H9 (cell line): ENCODE data around the gene IRF4. TPM values are rescaled to one million over a fixed set of nuclear protein-coding genes. Genes with fewer than 3 reads are reported as not detected.

Experiments used
- DNase-seq: peaks from one replicate; pipeline ENCODE4 v3.0.0-alpha.2; 2017
- H2AFZ ChIP-seq: one replicate; pipeline ENCODE4 v1.6.1; 2013; ENCODE audit warnings: mild to moderate bottlenecking, low read length, control low read depth, moderate library complexity
- H2AK5ac ChIP-seq: 2 replicates; pipeline ENCODE4 v1.6.1; 2013; ENCODE audit warnings: low read length, control low read depth, mixed read lengths; ENCODE audit not compliant: insufficient read length
- H2BK120ac ChIP-seq: one replicate; pipeline ENCODE4 v1.6.1; 2013; ENCODE audit warnings: low read depth, mild to moderate bottlenecking, low read length, control low read depth, inconsistent platforms; ENCODE audit not compliant: poor library complexity, severe bottlenecking
- H2BK12ac ChIP-seq: 2 replicates; pipeline ENCODE4 v1.6.1; 2013; ENCODE audit warnings: low read length, control low read depth, mixed read lengths, low read depth; ENCODE audit not compliant: insufficient read length
- H2BK15ac ChIP-seq: 2 replicates; pipeline ENCODE4 v1.6.1; 2013; ENCODE audit warnings: low read depth, low read length, control low read depth
- H2BK20ac ChIP-seq: one replicate; pipeline ENCODE4 v1.6.1; 2013; ENCODE audit warnings: low read depth, mild to moderate bottlenecking, low read length, control low read depth, inconsistent platforms; ENCODE audit not compliant: poor library complexity, severe bottlenecking
- H2BK5ac ChIP-seq: 2 replicates; pipeline ENCODE4 v1.6.1; 2013; ENCODE audit warnings: low read length, control low read depth, mixed read lengths; ENCODE audit not compliant: insufficient read length
- H3K14ac ChIP-seq: 2 replicates; pipeline ENCODE4 v1.6.1; 2013; ENCODE audit warnings: low read length, control low read depth; ENCODE audit not compliant: insufficient read depth
- H3K18ac ChIP-seq: 2 replicates; pipeline ENCODE4 v1.6.1; 2013; ENCODE audit warnings: low read depth, mild to moderate bottlenecking, mixed read lengths, low read length, control low read depth; ENCODE audit not compliant: insufficient read length
- H3K23ac ChIP-seq: 2 replicates; pipeline ENCODE4 v1.6.1; 2013; ENCODE audit warnings: low read length, control low read depth, mixed read lengths, low read depth; ENCODE audit not compliant: insufficient read length
- H3K23me2 ChIP-seq: 2 replicates; pipeline ENCODE4 v1.6.1; 2013; ENCODE audit warnings: low read depth, mild to moderate bottlenecking, mixed read lengths, low read length, control low read depth; ENCODE audit not compliant: insufficient read length, poor library complexity, severe bottlenecking
- H3K27ac ChIP-seq: 2 replicates; pipeline ENCODE4 v1.5.1; 2013; ENCODE audit warnings: low read length, control low read depth, mixed read lengths, low read depth; ENCODE audit not compliant: insufficient read length
- H3K27me3 ChIP-seq: 2 replicates; pipeline ENCODE4 v1.6.1; 2013; ENCODE audit warnings: low read length, control low read depth, inconsistent platforms; ENCODE audit not compliant: insufficient read depth
- H3K4ac ChIP-seq: 2 replicates; pipeline ENCODE4 v1.6.1; 2013; ENCODE audit warnings: low read depth, mild to moderate bottlenecking, control low read depth, inconsistent platforms, low read length, moderate library complexity
- H3K4me1 ChIP-seq: 2 replicates; pipeline ENCODE4 v1.6.1; 2013; ENCODE audit warnings: low read length, control low read depth, inconsistent platforms; ENCODE audit not compliant: insufficient read depth
- H3K4me2 ChIP-seq: 2 replicates; pipeline ENCODE4 v1.6.1; 2013; ENCODE audit warnings: low read length, control low read depth, mixed read lengths; ENCODE audit not compliant: insufficient read length, insufficient read depth
- H3K56ac ChIP-seq: 2 replicates; pipeline ENCODE4 v1.6.1; 2013; ENCODE audit warnings: low read depth, mild to moderate bottlenecking, mixed read lengths, low read length, control low read depth; ENCODE audit not compliant: insufficient read length
- H3K79me1 ChIP-seq: 2 replicates; pipeline ENCODE4 v1.6.1; 2013; ENCODE audit warnings: low read depth, mild to moderate bottlenecking, moderate library complexity, low read length, control low read depth, inconsistent platforms; ENCODE audit not compliant: insufficient read depth, poor library complexity, severe bottlenecking
- H3K79me2 ChIP-seq: 2 replicates; pipeline ENCODE4 v1.6.1; 2013; ENCODE audit warnings: low read length, control low read depth, inconsistent platforms; ENCODE audit not compliant: insufficient read depth
- H3K9ac ChIP-seq: 2 replicates; pipeline ENCODE4 v1.6.1; 2013; ENCODE audit warnings: low read length, control low read depth, mixed read lengths; ENCODE audit not compliant: insufficient read length; ENCODE audit errors: extremely low read depth
- H3K9me3 ChIP-seq: one replicate; pipeline ENCODE4 v1.6.1; 2013; ENCODE audit warnings: low read depth, low read length, inconsistent platforms; ENCODE audit not compliant: control insufficient read depth
- H3T11ph ChIP-seq: one replicate; pipeline ENCODE4 v1.6.1; 2013; ENCODE audit warnings: mild to moderate bottlenecking, low read length, control low read depth, inconsistent platforms
- H4K20me1 ChIP-seq: one replicate; pipeline ENCODE4 v1.6.1; 2013; ENCODE audit not compliant: control insufficient read depth, insufficient read length, insufficient read depth
- H4K5ac ChIP-seq: 2 replicates; pipeline ENCODE4 v1.6.1; 2013; ENCODE audit warnings: low read depth, mild to moderate bottlenecking, mixed read lengths, low read length, control low read depth; ENCODE audit not compliant: insufficient read length
- H4K8ac ChIP-seq: replicated peaks from 2 replicates; pipeline ENCODE4 v1.6.1; 2013; ENCODE audit warnings: low read length, control low read depth, mixed read lengths, low read depth; ENCODE audit not compliant: insufficient read length
- H4K91ac ChIP-seq: 2 replicates; pipeline ENCODE4 v1.6.1; 2013; ENCODE audit warnings: low read depth, mild to moderate bottlenecking, moderate library complexity, mixed read lengths, low read length, control low read depth; ENCODE audit not compliant: insufficient read length
- H3K27ac Mint-ChIP-seq, 3 experiments: 2 replicates in 2 of 3; 3 replicates in 1 of 3; pipeline ENCODE4 v1.8.0; 2020 to 2021; ENCODE audit warnings: mixed read lengths in 3 of 3, mild to moderate bottlenecking in 1 of 3, moderate library complexity in 1 of 3
- H3K27me3 Mint-ChIP-seq: 2 replicates; pipeline ENCODE4 v1.8.0; 2021; ENCODE audit warnings: low read depth, mild to moderate bottlenecking, moderate library complexity, mixed read lengths
- H3K36me3 Mint-ChIP-seq, 3 experiments: 2 replicates in 2 of 3; 3 replicates in 1 of 3; pipeline ENCODE4 v1.8.0; 2020 to 2021; ENCODE audit warnings: low read depth in 3 of 3, mixed read lengths in 3 of 3; ENCODE audit not compliant: insufficient read depth in 1 of 3
- H3K4me1 Mint-ChIP-seq, 2 experiments: 2 replicates each; pipeline ENCODE4 v1.8.0; 2020; ENCODE audit warnings: mixed read lengths in 2 of 2
- H3K4me3 Mint-ChIP-seq, 2 experiments: 2 replicates in 1 of 2; 3 replicates in 1 of 2; pipeline ENCODE4 v1.8.0; 2020 to 2021; ENCODE audit warnings: mild to moderate bottlenecking in 2 of 2, mixed read lengths in 2 of 2, moderate library complexity in 1 of 2
- H3K9me3 Mint-ChIP-seq, 2 experiments: 2 replicates in 1 of 2; 3 replicates in 1 of 2; pipeline ENCODE4 v1.8.0; 2020; ENCODE audit warnings: mild to moderate bottlenecking in 2 of 2, mixed read lengths in 2 of 2, moderate library complexity in 1 of 2
- CTCF ChIP-seq: fragments of 200-600 bp; sonication (generic); conservative IDR thresholded peaks from 3 replicates; pipeline ENCODE4 v1.8.0; 2021; ENCODE audit warnings: antibody characterized with exemption, mild to moderate bottlenecking
- WGBS: extraction: QIAGEN DNeasy Blood & Tissue Kit; methylation state at CpG from one replicate; pipeline ENCODE4 v1.1.7; 2013; ENCODE audit warnings: missing lambda C conversion rate, low lambda C conversion rate, mixed read lengths; ENCODE audit not compliant: insufficient read length; ENCODE audit errors: extremely low coverage; 5-methylcytosine and 5-hydroxymethylcytosine counted together
- total RNA-seq: library from RNA; stranded (reverse); gene quantifications from 2 replicates; pipeline ENCODE4 v1.2.1, GENCODE V29; 2021

The IRF4 gene
- total RNA-seq, 1 experiment from 2014 or later = 0.31 TPM

GRCh38 chr6:394641-395289 is 3.2 kb downstream of the IRF4 start:
- H3K56ac ChIP-seq = no peak overlapping the region
- TF ChIP-seq CTCF = no peak
- Mint-ChIP-seq H3K27ac (no peak overlapping the region), H3K27me3 (peaks cover 86% of the 10 kb centered on the region), H3K4me3 (no peak overlapping the region), H3K36me3 (no peaks in the 10 kb centered on the region; a peak in 1 of 7 replicates), H3K9me3 (peaks cover 3 to 4% of the 10 kb centered on the region in 2 experiments; a peak in 4 of 5 replicates), H3K4me1 (peaks cover 6 to 11% of the 10 kb centered on the region in 2 experiments)
- no peak overlapping the region for H4K8ac ChIP-seq
- H2BK120ac ChIP-seq = no peak overlapping the region
- no peak overlapping the region for H4K5ac ChIP-seq
- WGBS = no CpG with 5 or more reads among the region's 13 CpGs
- no peak for DNase-seq
- H3K4me2 ChIP-seq = no peak overlapping the region
- no peaks in the 10 kb centered on the region for H4K20me1 ChIP-seq
- H3K9me3 ChIP-seq = no peaks in the 10 kb centered on the region
- H3K18ac ChIP-seq = no peak overlapping the region
- H3K4ac ChIP-seq = no peak overlapping the region
- no peak overlapping the region for H3K9ac ChIP-seq
- no peak overlapping the region for H3K14ac ChIP-seq
- H3K27me3 ChIP-seq = peaks cover 33% of the 10 kb centered on the region; the same call in 1 of the 2 replicates
- no peaks in the 10 kb centered on the region for H3K79me1 ChIP-seq
- no peak overlapping the region for H4K91ac ChIP-seq
- H3K23ac ChIP-seq = no peak overlapping the region
- H3T11ph ChIP-seq = no peak overlapping the region
- H3K23me2 ChIP-seq = peaks cover 20% of the 10 kb centered on the region
- no peak overlapping the region for H2BK5ac ChIP-seq
- H3K79me2 ChIP-seq = no peaks in the 10 kb centered on the region
- no peak overlapping the region for H3K27ac ChIP-seq
- H2BK15ac ChIP-seq = no peak overlapping the region
- H2BK12ac ChIP-seq = no peak overlapping the region
- H2AK5ac ChIP-seq = no peak overlapping the region
- no peak overlapping the region for H2BK20ac ChIP-seq
- no peak overlapping the region for H2AFZ ChIP-seq
- H3K4me1 ChIP-seq = no peaks in the 10 kb centered on the region
